Gastroesophageal sphincter (tissue), 3 donors: ENCODE data around the gene ABCC11.

ENCODE experiments used
- EP300 ChIP-seq: sonication (generic); formaldehyde crosslinking; IDR thresholded peaks from one replicate; pipeline ENCODE4 v1.6.1; 2017; ENCODE audit warnings: antibody characterized with exemption, mild to moderate bottlenecking
- POLR2A ChIP-seq, 2 donors: fragments of 450-650 bp; IDR thresholded peaks; one replicate each; pipeline ENCODE4 v1.6.1; 2017; ENCODE audit warnings: antibody characterized with exemption in 2 of 2, mild to moderate bottlenecking in 2 of 2, moderate library complexity in 1 of 2
- POLR2AphosphoS5 ChIP-seq: sonication (generic); formaldehyde crosslinking; IDR thresholded peaks from one replicate; pipeline ENCODE4 v1.6.1; 2017; ENCODE audit warnings: antibody characterized with exemption
- TF ChIP-seq, protein P1 (sequence below), 4 experiments: fragments of 200-600 bp in 2 of 4; fragments of 450-650 bp in 2 of 4; sonication (generic) in 1 of 4; IDR thresholded peaks; one replicate each; pipeline ENCODE4 v1.5.1; 2017 to 2019; ENCODE audit warnings: antibody characterized with exemption in 4 of 4, mild to moderate bottlenecking in 2 of 4, moderate library complexity in 2 of 4

DNA sequence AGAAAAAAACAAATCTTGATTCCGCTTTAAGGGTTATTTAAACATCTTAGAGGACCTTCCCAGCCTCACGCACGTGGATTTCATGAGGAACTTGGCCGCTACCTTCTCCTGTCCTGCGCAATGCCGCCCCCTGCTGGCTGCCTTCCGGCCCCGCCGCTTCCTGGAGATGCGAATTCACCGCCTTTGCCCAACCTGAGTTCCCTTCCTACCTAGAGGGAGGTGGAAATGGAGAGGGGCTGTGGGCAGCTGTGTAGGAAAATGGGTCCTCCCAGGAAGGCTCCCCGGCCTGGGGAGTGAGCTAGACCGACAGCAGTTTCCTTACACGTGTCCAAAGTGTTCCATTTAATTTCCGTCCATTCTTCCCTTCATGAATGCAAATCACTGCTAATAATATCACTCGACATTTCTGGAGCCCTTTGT lies 90.5 kb downstream of the ABCC11 start:
- TF ChIP-seq, protein P1, sequence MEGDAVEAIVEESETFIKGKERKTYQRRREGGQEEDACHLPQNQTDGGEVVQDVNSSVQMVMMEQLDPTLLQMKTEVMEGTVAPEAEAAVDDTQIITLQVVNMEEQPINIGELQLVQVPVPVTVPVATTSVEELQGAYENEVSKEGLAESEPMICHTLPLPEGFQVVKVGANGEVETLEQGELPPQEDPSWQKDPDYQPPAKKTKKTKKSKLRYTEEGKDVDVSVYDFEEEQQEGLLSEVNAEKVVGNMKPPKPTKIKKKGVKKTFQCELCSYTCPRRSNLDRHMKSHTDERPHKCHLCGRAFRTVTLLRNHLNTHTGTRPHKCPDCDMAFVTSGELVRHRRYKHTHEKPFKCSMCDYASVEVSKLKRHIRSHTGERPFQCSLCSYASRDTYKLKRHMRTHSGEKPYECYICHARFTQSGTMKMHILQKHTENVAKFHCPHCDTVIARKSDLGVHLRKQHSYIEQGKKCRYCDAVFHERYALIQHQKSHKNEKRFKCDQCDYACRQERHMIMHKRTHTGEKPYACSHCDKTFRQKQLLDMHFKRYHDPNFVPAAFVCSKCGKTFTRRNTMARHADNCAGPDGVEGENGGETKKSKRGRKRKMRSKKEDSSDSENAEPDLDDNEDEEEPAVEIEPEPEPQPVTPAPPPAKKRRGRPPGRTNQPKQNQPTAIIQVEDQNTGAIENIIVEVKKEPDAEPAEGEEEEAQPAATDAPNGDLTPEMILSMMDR (IDR thresholded peaks at IDR 0.05) = peak; percentile 55 to 93 (median 78)
- no peak for TF ChIP-seq EP300
- TF ChIP-seq POLR2A (IDR thresholded peaks at IDR 0.05) = no peak
- TF ChIP-seq POLR2AphosphoS5 = no peak
